Testis (tissue), 3 donors: ENCODE results near the gene ZBTB20. TPM values are rescaled to one million over a fixed set of nuclear protein-coding genes. Genes with fewer than 3 reads are reported as not detected.

Source experiments
- DNase-seq: peaks from one replicate; pipeline ENCODE4 v3.0.0-alpha.2; 2019
- H3K27ac ChIP-seq, 2 donors: fragments of 200-600 bp; sonication (generic); one replicate each; pipeline ENCODE4 v1.5.1; 2019
- H3K27me3 ChIP-seq: fragments of 200-600 bp; sonication (generic); one replicate; pipeline ENCODE4 v1.5.1; 2019
- H3K36me3 ChIP-seq: fragments of 200-600 bp; sonication (generic); one replicate; pipeline ENCODE4 v1.5.1; 2017; ENCODE audit warnings: low read depth; ENCODE audit errors: missing control alignments
- H3K4me1 ChIP-seq: fragments of 200-600 bp; sonication (generic); one replicate; pipeline ENCODE4 v1.5.1; 2019
- H3K4me3 ChIP-seq, 2 donors: fragments of 200-600 bp; sonication (generic); one replicate each; pipeline ENCODE4 v1.5.1; 2017 to 2019
- H3K9me3 ChIP-seq: fragments of 200-600 bp; sonication (generic); one replicate; pipeline ENCODE4 v1.5.1; 2017
- POLR2A ChIP-seq: fragments of 450-650 bp; IDR thresholded peaks from one replicate; pipeline ENCODE4 v1.6.1; 2017; ENCODE audit warnings: antibody characterized with exemption, mild to moderate bottlenecking, moderate library complexity
- WGBS, 2 donors: methylation state at CpG; one replicate each; pipeline ENCODE4 v1.1.5; 2018; 5-methylcytosine and 5-hydroxymethylcytosine counted together
- intact Hi-C: fragments of 100-400 bp; cut with DNase I; formaldehyde crosslinking; loops from one replicate; pipeline ENCODE4 v1.15.1; 2023; ENCODE audit warnings: low total_unique reads
- polyA plus RNA-seq: library from polyadenylated mRNA; stranded (reverse); fragments of 350-450 nt; fragmentation: Illumina TruSeq; extraction: RNeasy Lipid Tissue Mini Kit (QIAGEN cat#74804); gene quantifications from one replicate; pipeline ENCODE4 v1.2.3, GENCODE V29; 2014; ENCODE audit warnings: low read depth, low replicate concordance; ENCODE audit not compliant: insufficient read depth
- total RNA-seq, 2 donors: library from RNA; depleted of rRNA; stranded (reverse); fragments of >200 nt; gene quantifications; one replicate each; pipeline ENCODE4 v1.2.3, GENCODE V29; 2016
- TF ChIP-seq, protein P1 (sequence below), 3 experiments: fragments of 450-650 bp in 2 of 3; fragments of 200-600 bp in 1 of 3; sonication (generic) in 1 of 3; IDR thresholded peaks; one replicate each; pipeline ENCODE4 v1.5.1; 2016 to 2019; ENCODE audit warnings: antibody characterized with exemption in 3 of 3, mild to moderate bottlenecking in 2 of 3, moderate library complexity in 1 of 3

Gene ZBTB20
- total and polyA plus RNA-seq, 3 donors from 2014 or later, result 36.8 to 179 (median 126) TPM

GRCh38 chr3:114424337-114424736, 722.8 kb downstream of the ZBTB20 start:
- Histone ChIP-seq H3K4me1 (peaks cover 6% of the 10 kb centered on the region), H3K9me3 (no peaks in the 10 kb centered on the region), H3K36me3 (no peaks in the 10 kb centered on the region), H3K4me3 (no peak overlapping the region), H3K27me3 (no peaks in the 10 kb centered on the region), H3K27ac (no peak overlapping the region)
- 77 to 82% methylated on average over 8 of the region's 8 CpGs for WGBS, 2 donors
- intact Hi-C loops, result no loop called here
- TF ChIP-seq POLR2A, result no peak
- TF ChIP-seq, protein P1, sequence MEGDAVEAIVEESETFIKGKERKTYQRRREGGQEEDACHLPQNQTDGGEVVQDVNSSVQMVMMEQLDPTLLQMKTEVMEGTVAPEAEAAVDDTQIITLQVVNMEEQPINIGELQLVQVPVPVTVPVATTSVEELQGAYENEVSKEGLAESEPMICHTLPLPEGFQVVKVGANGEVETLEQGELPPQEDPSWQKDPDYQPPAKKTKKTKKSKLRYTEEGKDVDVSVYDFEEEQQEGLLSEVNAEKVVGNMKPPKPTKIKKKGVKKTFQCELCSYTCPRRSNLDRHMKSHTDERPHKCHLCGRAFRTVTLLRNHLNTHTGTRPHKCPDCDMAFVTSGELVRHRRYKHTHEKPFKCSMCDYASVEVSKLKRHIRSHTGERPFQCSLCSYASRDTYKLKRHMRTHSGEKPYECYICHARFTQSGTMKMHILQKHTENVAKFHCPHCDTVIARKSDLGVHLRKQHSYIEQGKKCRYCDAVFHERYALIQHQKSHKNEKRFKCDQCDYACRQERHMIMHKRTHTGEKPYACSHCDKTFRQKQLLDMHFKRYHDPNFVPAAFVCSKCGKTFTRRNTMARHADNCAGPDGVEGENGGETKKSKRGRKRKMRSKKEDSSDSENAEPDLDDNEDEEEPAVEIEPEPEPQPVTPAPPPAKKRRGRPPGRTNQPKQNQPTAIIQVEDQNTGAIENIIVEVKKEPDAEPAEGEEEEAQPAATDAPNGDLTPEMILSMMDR (IDR thresholded peaks at IDR 0.05), result no peak
- no peak for DNase-seq

GRCh38 chr3:114421204-114421603, 725.9 kb downstream of the ZBTB20 start:
- WGBS, 2 donors, result 45 to 56% methylated on average over 7 of the region's 7 CpGs
- Histone ChIP-seq H3K36me3 (no peaks in the 10 kb centered on the region), H3K27me3 (no peaks in the 10 kb centered on the region), H3K9me3 (no peaks in the 10 kb centered on the region), H3K4me3 (no peak overlapping the region), H3K4me1 (peaks cover 21% of the 10 kb centered on the region), H3K27ac (peak overlapping the region in 1 of 2 donors; percentile 13)
- DNase-seq, result no peak
- intact Hi-C loops, result no loop called here
- no peak for TF ChIP-seq POLR2A

DNA sequence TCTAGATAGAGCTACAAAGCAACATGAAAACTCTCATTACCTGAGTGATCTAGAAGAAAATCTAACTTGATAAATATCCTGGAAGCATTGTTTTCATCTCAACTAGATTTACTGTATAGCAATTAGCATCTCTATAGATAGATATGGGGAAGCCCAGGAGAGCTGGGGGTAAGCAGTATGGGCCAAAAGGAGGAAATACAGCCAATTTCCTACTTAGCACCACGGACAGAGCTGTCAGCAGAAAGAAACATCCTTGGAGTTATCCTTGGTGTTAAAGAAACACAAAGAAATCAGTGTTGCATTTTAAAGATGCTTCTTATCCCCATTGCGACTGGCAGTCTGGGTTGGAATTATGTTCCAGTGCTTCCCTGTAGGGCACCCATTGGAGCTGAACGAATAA, 727.0 kb downstream of the ZBTB20 start:
- 56 to 62% methylated on average over 3 of the region's 3 CpGs for WGBS, 2 donors
- Histone ChIP-seq H3K4me1 (peaks cover 21% of the 10 kb centered on the region), H3K36me3 (no peaks in the 10 kb centered on the region), H3K27ac (peak overlapping the region in 1 of 2 donors; percentile 36), H3K9me3 (no peaks in the 10 kb centered on the region), H3K4me3 (no peak overlapping the region), H3K27me3 (no peaks in the 10 kb centered on the region)
- intact Hi-C loops, result no loop called here
- no peak for DNase-seq
- no peak for TF ChIP-seq POLR2A
- TF ChIP-seq, protein P1 (IDR thresholded peaks at IDR 0.05), result no peak

- intact Hi-C loops, result no loop called here
- 24 to 32% methylated on average over 8 of the region's 8 CpGs for WGBS, 2 donors
- Histone ChIP-seq H3K36me3 (no peaks in the 10 kb centered on the region), H3K27ac (peak overlapping the region; percentile 12 to 81), H3K9me3 (no peaks in the 10 kb centered on the region), H3K27me3 (no peaks in the 10 kb centered on the region), H3K4me3 (no peak overlapping the region), H3K4me1 (peaks cover 26% of the 10 kb centered on the region)
- no peak for TF ChIP-seq POLR2A
- TF ChIP-seq, protein P1 (IDR thresholded peaks at IDR 0.05), result peak; percentile 88 to 98 (median 92)
- no peak for DNase-seq
Measured at GRCh38 chr3:114418724-114419543, 728.2 kb downstream of the ZBTB20 start.

- Histone ChIP-seq H3K36me3 (no peaks in the 10 kb centered on the region), H3K27me3 (no peaks in the 10 kb centered on the region), H3K4me1 (peaks cover 33% of the 10 kb centered on the region), H3K27ac (peak overlapping the region in 1 of 2 donors; percentile 81), H3K9me3 (no peaks in the 10 kb centered on the region), H3K4me3 (no peak overlapping the region)
- TF ChIP-seq POLR2A, result no peak
- intact Hi-C loops, result no loop called here
- no peak for DNase-seq
Measured at GRCh38 chr3:114418107-114418506, 729.0 kb downstream of the ZBTB20 start.
